Kidney capillary endothelial cell (primary cell): ENCODE data around the gene THAP7.

Source experiments
- DNase-seq: peaks from one replicate; pipeline ENCODE4 v3.0.0-alpha.2; 2018; ENCODE audit warnings: low spot score

THAP7 gene

GRCh38 chr22:20993304-20994127, 8.4 kb downstream of the THAP7 start:
- no peak for DNase-seq

GRCh38 chr22:20992456-20993303, 9.2 kb downstream of the THAP7 start:
- no peak for DNase-seq

GRCh38 chr22:20992056-20992442, 9.9 kb downstream of the THAP7 start:
- no peak for DNase-seq

- no peak for DNase-seq
These were observed 10.5 kb downstream of the THAP7 start for GRCh38 chr22:20991252-20992055.

GRCh38 chr22:20990184-20991180, 11.4 kb downstream of the THAP7 start:
- no peak for DNase-seq

- no peak for DNase-seq
These were observed 12.4 kb downstream of the THAP7 start for GRCh38 chr22:20989323-20990138.

- DNase-seq = no peak
These were observed 13.2 kb downstream of the THAP7 start for GRCh38 chr22:20988573-20989322.

- no peak for DNase-seq
These were observed 14.5 kb downstream of the THAP7 start for GRCh38 chr22:20987375-20987774.

- no peak for DNase-seq
These were observed 15.6 kb downstream of the THAP7 start for GRCh38 chr22:20986365-20986764.

- no peak for DNase-seq
These were observed 16.2 kb downstream of the THAP7 start for GRCh38 chr22:20985720-20986119.

GRCh38 chr22:20983081-20983771, 18.7 kb downstream of the THAP7 start:
- no peak for DNase-seq

GRCh38 chr22:20982563-20982882, 19.4 kb downstream of the THAP7 start:
- DNase-seq = no peak

GRCh38 chr22:20981787-20982562, 19.9 kb downstream of the THAP7 start, which contains the start of gene LZTR1:
LZTR1 (plus strand) TSS chr22:20982297; CDS start chr22:20982372, 75 bp downstream.
- DNase-seq = peak; percentile 67

- no peak for DNase-seq
These were observed 20.8 kb downstream of the THAP7 start for GRCh38 chr22:20980938-20981722.

GRCh38 chr22:20980523-20980922, 21.4 kb downstream of the THAP7 start:
- DNase-seq = no peak

GRCh38 chr22:20979940-20980453, 21.9 kb downstream of the THAP7 start:
- no peak for DNase-seq

- no peak for DNase-seq
These were observed 22.6 kb downstream of the THAP7 start for GRCh38 chr22:20979243-20979809.
